MCF 10A (cell line): ENCODE results near the gene SMIM27. TPM values are rescaled to one million over a fixed set of nuclear protein-coding genes. Genes with fewer than 3 reads are reported as not detected.
"Not testable (repeated sequence)": the region's sequence is repeated elsewhere in the genome, so short reads cannot be mapped to it uniquely, and the experiment has no call there.

Source experiments
- BruUV-seq: library from RNA; stranded (reverse); fragments of 400-500 nt; replicated peaks from 2 replicates; lab custom pipeline; 2021; lab: Mats Ljungman, UMichigan
- CTCF ChIA-PET: fragments of 300-600 bp; sonication (Branson Sonifier 250); formaldehyde crosslinking; extraction: SDS; loops from one replicate; lab custom pipeline; 2021; ENCODE audit warnings: antibody characterized with exemption, inconsistent platforms; lab: Yijun Ruan, JAX
- POLR2A ChIA-PET: fragments of 300-600, 350-650 bp; sonication (Branson Sonifier 250); formaldehyde crosslinking; extraction: SDS; loops from one replicate; lab custom pipeline; 2020; ENCODE audit warnings: antibody characterized with exemption, inconsistent platforms; lab: Yijun Ruan, JAX
- DNase-seq: peaks from one replicate; pipeline ENCODE4 v3.0.0-alpha.2; 2018; ENCODE audit not compliant: unreplicated experiment
- H3K27ac Mint-ChIP-seq: one replicate; pipeline ENCODE4 v1.8.0; 2022; ENCODE audit warnings: mild to moderate bottlenecking, low read depth, mixed read lengths; ENCODE audit not compliant: unreplicated experiment
- H3K27me3 Mint-ChIP-seq: one replicate; pipeline ENCODE4 v1.8.0; 2022; ENCODE audit warnings: mixed read lengths; ENCODE audit not compliant: insufficient read depth, unreplicated experiment
- H3K36me3 Mint-ChIP-seq: one replicate; pipeline ENCODE4 v1.8.0; 2022; ENCODE audit warnings: mild to moderate bottlenecking, moderate library complexity, mixed read lengths; ENCODE audit not compliant: insufficient read depth, unreplicated experiment
- H3K4me1 Mint-ChIP-seq: one replicate; pipeline ENCODE4 v1.8.0; 2022; ENCODE audit warnings: mixed read lengths; ENCODE audit not compliant: insufficient read depth, unreplicated experiment
- H3K4me3 Mint-ChIP-seq: one replicate; pipeline ENCODE4 v1.8.0; 2022; ENCODE audit warnings: mild to moderate bottlenecking, moderate library complexity, mixed read lengths; ENCODE audit not compliant: unreplicated experiment
- H3K9me3 Mint-ChIP-seq: one replicate; pipeline ENCODE4 v1.8.0; 2022; ENCODE audit warnings: mixed read lengths; ENCODE audit not compliant: unreplicated experiment
- CTCF ChIP-seq: fragments of 200-600 bp; IDR thresholded peaks from one replicate; pipeline ENCODE4 v1.8.0; 2022; ENCODE audit warnings: antibody characterized with exemption, mild to moderate bottlenecking; ENCODE audit not compliant: unreplicated experiment
- intact Hi-C: fragments of 100-400 bp; cut with micrococcal nuclease; formaldehyde crosslinking; loops from 2 replicates; pipeline ENCODE4 v1.14.1; 2022
- total RNA-seq: library from RNA; stranded (reverse); gene quantifications from 2 replicates; pipeline ENCODE4 v1.2.3, GENCODE V29; 2022

The SMIM27 gene
- total RNA-seq, 1 experiment from 2014 or later, result 7.8 TPM

- Mint-ChIP-seq H3K27ac (no peak overlapping the region), H3K4me1 (no peaks in the 10 kb centered on the region), H3K36me3 (no peaks in the 10 kb centered on the region), H3K9me3 (peaks cover 12% of the 10 kb centered on the region), H3K4me3 (no peak overlapping the region), H3K27me3 (no peaks in the 10 kb centered on the region)
- no peak for DNase-seq
- no peak for TF ChIP-seq CTCF
- ChIA-PET CTCF (interaction anchor here (1.3 kb wide), 1 partner anchor 9 kb away, joined by 3 read pairs; the partner anchor contains the start of gene RIGI), POLR2A (no interaction called here)
- intact Hi-C loops, result no loop called here
- no TSS peak for BruUV-seq
Observed at GRCh38 chr9:32516241-32516640, 35.9 kb upstream of the SMIM27 start.

- POLR2A ChIA-PET, result no interaction called here
- intact Hi-C loops, result no loop called here
- BruUV-seq, result no TSS peak
- no peak for TF ChIP-seq CTCF
- H3K27me3 Mint-ChIP-seq, result no peaks in the 10 kb centered on the region
- H3K27ac Mint-ChIP-seq, result no peak overlapping the region
- CTCF ChIA-PET, result no interaction called here
- peaks cover 2% of the 10 kb centered on the region for H3K4me1 Mint-ChIP-seq
- peaks cover 12% of the 10 kb centered on the region for H3K9me3 Mint-ChIP-seq
- H3K4me3 Mint-ChIP-seq, result no peak overlapping the region
- H3K36me3 Mint-ChIP-seq, result no peaks in the 10 kb centered on the region
- DNase-seq, result no peak
Observed at GRCh38 chr9:32518276-32518675, 33.9 kb upstream of the SMIM27 start.

- no TSS peak for BruUV-seq
- H3K4me3 Mint-ChIP-seq, result no peak overlapping the region
- no peak for TF ChIP-seq CTCF
- no peak overlapping the region for H3K27ac Mint-ChIP-seq
- H3K36me3 Mint-ChIP-seq, result no peaks in the 10 kb centered on the region
- DNase-seq, result no peak
- POLR2A ChIA-PET, result interaction anchor here (1.4 to 4.5 kb wide), 3 partner anchors 17 to 140 kb away, joined by 3 to 74 read pairs (median 61); partner anchors contain the start of genes ACO1, SMIM27 and TOPORS
- intact Hi-C loops, result no loop called here
- H3K9me3 Mint-ChIP-seq, result no peaks in the 10 kb centered on the region
- H3K27me3 Mint-ChIP-seq, result no peaks in the 10 kb centered on the region
- CTCF ChIA-PET, result interaction anchor here (0.6 to 3.9 kb wide), 4 partner anchors 32 to 146 kb away, joined by 3 to 37 read pairs (median 3); partner anchors contain the start of gene ACO1
- peaks cover 30% of the 10 kb centered on the region for H3K4me1 Mint-ChIP-seq
Observed at GRCh38 chr9:32523910-32524309, 28.2 kb upstream of the SMIM27 start.

GRCh38 chr9:32524558-32524891 is 27.6 kb upstream of the SMIM27 start:
- peak overlapping the region; percentile 82 for H3K4me3 Mint-ChIP-seq
- POLR2A ChIA-PET, result interaction anchor here (0.8 to 4.5 kb wide), 8 partner anchors 11 to 499 kb away, joined by 3 to 74 read pairs (median 6); partner anchors contain the start of genes ACO1, SMIM27 and TOPORS
- DNase-seq, H3K9me3 Mint-ChIP-seq, H3K36me3 Mint-ChIP-seq, H3K27me3 Mint-ChIP-seq, BruUV-seq, intact Hi-C loops: not testable (repeated sequence)
- peak overlapping the region; percentile 62 for H3K27ac Mint-ChIP-seq
- peaks cover 30% of the 10 kb centered on the region for H3K4me1 Mint-ChIP-seq
- CTCF ChIA-PET, result interaction anchor here (0.5 to 4.1 kb wide), 8 partner anchors 16 to 146 kb away, joined by 3 to 84 read pairs (median 14); partner anchors contain the start of genes ACO1 and SMIM27
